ENCODE measurements around the gene LCLAT1. TPM values are rescaled to one million over a fixed set of nuclear protein-coding genes. Genes with fewer than 3 reads are reported as not detected.

The LCLAT1 gene
- total and polyA plus RNA-seq, 4 donors, result 2.3 to 22.3 (median 9.4) TPM

GRCh38 chr2:30626397-30626796, 179.4 kb downstream of the LCLAT1 start:
- DNase-seq (no peak), ATAC-seq (ENCODE audit: low FRiP score) (no peak)
- Histone ChIP-seq H3K4me3 (ENCODE audit: low read length in 2 of 2) (no peak overlapping the region), H3K4me1 (ENCODE audit: control insufficient read depth in 1 of 2, insufficient read depth in 2 of 2, low read length in 2 of 2) (peaks cover 0 to 3% of the 10 kb centered on the region in 2 donors), H3K9me3 (ENCODE audit: control insufficient read depth, low read length) (no peaks in the 10 kb centered on the region), H3K36me3 (ENCODE audit: control insufficient read depth in 1 of 2, insufficient read depth in 2 of 2, low read length in 1 of 2) (peaks cover 0 to 2% of the 10 kb centered on the region in 2 donors), H3K27ac (ENCODE audit: low read depth in 1 of 2, low read length in 2 of 2) (no peak overlapping the region), H3K27me3 (ENCODE audit: control insufficient read depth in 1 of 2, insufficient read depth in 2 of 2, low read length in 1 of 2) (no peaks in the 10 kb centered on the region)
- 41 to 65% methylated on average over 2 of the region's 2 CpGs for WGBS, 2 donors
- intact Hi-C loops (cut with DNase I), result no loop called here

- Histone ChIP-seq H3K27me3 (ENCODE audit: control insufficient read depth in 1 of 2, insufficient read depth in 2 of 2, low read length in 1 of 2) (no peaks in the 10 kb centered on the region), H3K27ac (ENCODE audit: low read depth in 1 of 2, low read length in 2 of 2) (no peak overlapping the region), H3K4me3 (ENCODE audit: low read length in 2 of 2) (no peak overlapping the region), H3K4me1 (ENCODE audit: control insufficient read depth in 1 of 2, insufficient read depth in 2 of 2, low read length in 2 of 2) (peaks cover 0 to 3% of the 10 kb centered on the region in 2 donors), H3K36me3 (ENCODE audit: control insufficient read depth in 1 of 2, insufficient read depth in 2 of 2, low read length in 1 of 2) (no peaks in the 10 kb centered on the region), H3K9me3 (ENCODE audit: control insufficient read depth, low read length) (no peaks in the 10 kb centered on the region)
- no peak for ATAC-seq (ENCODE audit: low FRiP score)
- intact Hi-C loops (cut with DNase I), result no loop called here
- no peak for DNase-seq
- 92 to 96% methylated on average over 8 of the region's 8 CpGs for WGBS, 2 donors
These were observed 180.1 kb downstream of the LCLAT1 start for GRCh38 chr2:30627151-30627550.

- Histone ChIP-seq H3K4me1 (ENCODE audit: control insufficient read depth in 1 of 2, insufficient read depth in 2 of 2, low read length in 2 of 2) (peaks cover 0 to 3% of the 10 kb centered on the region in 2 donors), H3K27ac (ENCODE audit: low read depth in 1 of 2, low read length in 2 of 2) (no peak overlapping the region), H3K9me3 (ENCODE audit: control insufficient read depth, low read length) (no peaks in the 10 kb centered on the region), H3K36me3 (ENCODE audit: control insufficient read depth in 1 of 2, insufficient read depth in 2 of 2, low read length in 1 of 2) (no peaks in the 10 kb centered on the region), H3K4me3 (ENCODE audit: low read length in 2 of 2) (no peak overlapping the region), H3K27me3 (ENCODE audit: control insufficient read depth in 1 of 2, insufficient read depth in 2 of 2, low read length in 1 of 2) (no peaks in the 10 kb centered on the region)
- intact Hi-C loops (cut with DNase I), result no loop called here
- no peak for DNase-seq
- no peak for ATAC-seq (ENCODE audit: low FRiP score)
- 93% methylated on average over 2 of the region's 2 CpGs for WGBS, 2 donors
These were observed 181.3 kb downstream of the LCLAT1 start for GRCh38 chr2:30628341-30628740.

- Histone ChIP-seq H3K9me3 (ENCODE audit: control insufficient read depth, low read length) (no peaks in the 10 kb centered on the region), H3K4me1 (ENCODE audit: control insufficient read depth in 1 of 2, insufficient read depth in 2 of 2, low read length in 2 of 2) (peaks cover 0 to 3% of the 10 kb centered on the region in 2 donors), H3K27me3 (ENCODE audit: control insufficient read depth in 1 of 2, insufficient read depth in 2 of 2, low read length in 1 of 2) (no peaks in the 10 kb centered on the region), H3K4me3 (ENCODE audit: low read length in 2 of 2) (no peak overlapping the region), H3K36me3 (ENCODE audit: control insufficient read depth in 1 of 2, insufficient read depth in 2 of 2, low read length in 1 of 2) (no peaks in the 10 kb centered on the region), H3K27ac (ENCODE audit: low read depth in 1 of 2, low read length in 2 of 2) (no peak overlapping the region)
- DNase-seq (no peak), ATAC-seq (ENCODE audit: low FRiP score) (no peak)
- intact Hi-C loops (cut with DNase I), result no loop called here
- WGBS, 2 donors, result 91 to 93% methylated on average over 6 of the region's 6 CpGs
These were observed 182.8 kb downstream of the LCLAT1 start for GRCh38 chr2:30629866-30630265.

GRCh38 chr2:30631051-30631671, 184.1 kb downstream of the LCLAT1 start:
- intact Hi-C loops (cut with DNase I), result no loop called here
- WGBS, 2 donors, result 4 to 51% methylated on average over 1 of the region's 1 CpG
- H3K9me3 ChIP-seq (ENCODE audit: control insufficient read depth, low read length), result no peaks in the 10 kb centered on the region
- no peak overlapping the region for H3K27ac ChIP-seq (ENCODE audit: low read depth in 1 of 2, low read length in 2 of 2)
- peaks cover 0 to 3% of the 10 kb centered on the region in 2 donors for H3K4me1 ChIP-seq (ENCODE audit: control insufficient read depth in 1 of 2, insufficient read depth in 2 of 2, low read length in 2 of 2)
- H3K27me3 ChIP-seq (ENCODE audit: control insufficient read depth in 1 of 2, insufficient read depth in 2 of 2, low read length in 1 of 2), result no peaks in the 10 kb centered on the region
- no peak for DNase-seq
- no peaks in the 10 kb centered on the region for H3K36me3 ChIP-seq (ENCODE audit: control insufficient read depth in 1 of 2, insufficient read depth in 2 of 2, low read length in 1 of 2)
- no peak overlapping the region for H3K4me3 ChIP-seq (ENCODE audit: low read length in 2 of 2)
- no peak for ATAC-seq (ENCODE audit: low FRiP score)

GRCh38 chr2:30633039-30633438, 186.0 kb downstream of the LCLAT1 start:
- Histone ChIP-seq H3K4me3 (ENCODE audit: low read length in 2 of 2) (no peak overlapping the region), H3K4me1 (ENCODE audit: control insufficient read depth in 1 of 2, insufficient read depth in 2 of 2, low read length in 2 of 2) (peaks cover 0 to 3% of the 10 kb centered on the region in 2 donors), H3K27me3 (ENCODE audit: control insufficient read depth in 1 of 2, insufficient read depth in 2 of 2, low read length in 1 of 2) (no peaks in the 10 kb centered on the region), H3K9me3 (ENCODE audit: control insufficient read depth, low read length) (no peaks in the 10 kb centered on the region), H3K36me3 (ENCODE audit: control insufficient read depth in 1 of 2, insufficient read depth in 2 of 2, low read length in 1 of 2) (no peaks in the 10 kb centered on the region), H3K27ac (ENCODE audit: low read depth in 1 of 2, low read length in 2 of 2) (no peak overlapping the region)
- no peak for DNase-seq
- ATAC-seq (ENCODE audit: low FRiP score), result no peak
- intact Hi-C loops (cut with DNase I), result no loop called here
- WGBS, 2 donors, result 89 to 92% methylated on average over 4 of the region's 4 CpGs

- no peak overlapping the region for H3K4me3 ChIP-seq (ENCODE audit: low read length in 2 of 2)
- H3K9me3 ChIP-seq (ENCODE audit: control insufficient read depth, low read length), result no peaks in the 10 kb centered on the region
- ATAC-seq (ENCODE audit: low FRiP score) (no peak), DNase-seq (no peak)
- peaks cover 0 to 1% of the 10 kb centered on the region in 2 donors for H3K36me3 ChIP-seq (ENCODE audit: control insufficient read depth in 1 of 2, insufficient read depth in 2 of 2, low read length in 1 of 2)
- H3K27ac ChIP-seq (ENCODE audit: low read depth in 1 of 2, low read length in 2 of 2), result no peak overlapping the region
- H3K4me1 ChIP-seq (ENCODE audit: control insufficient read depth in 1 of 2, insufficient read depth in 2 of 2, low read length in 2 of 2), result peaks cover 0 to 1% of the 10 kb centered on the region in 2 donors
- WGBS, 2 donors, result 89 to 91% methylated on average over 1 of the region's 1 CpG
- no peaks in the 10 kb centered on the region for H3K27me3 ChIP-seq (ENCODE audit: control insufficient read depth in 1 of 2, insufficient read depth in 2 of 2, low read length in 1 of 2)
- intact Hi-C loops (cut with DNase I), result no loop called here
These were observed 189.3 kb downstream of the LCLAT1 start for GRCh38 chr2:30636311-30636710.

GRCh38 chr2:30639836-30640235, 192.8 kb downstream of the LCLAT1 start:
- no peak overlapping the region for H3K27ac ChIP-seq (ENCODE audit: low read depth in 1 of 2, low read length in 2 of 2)
- DNase-seq (no peak), ATAC-seq (ENCODE audit: low FRiP score) (no peak)
- peaks cover 0 to 1% of the 10 kb centered on the region in 2 donors for H3K36me3 ChIP-seq (ENCODE audit: control insufficient read depth in 1 of 2, insufficient read depth in 2 of 2, low read length in 1 of 2)
- no peaks in the 10 kb centered on the region for H3K4me1 ChIP-seq (ENCODE audit: control insufficient read depth in 1 of 2, insufficient read depth in 2 of 2, low read length in 2 of 2)
- no peak overlapping the region for H3K4me3 ChIP-seq (ENCODE audit: low read length in 2 of 2)
- H3K27me3 ChIP-seq (ENCODE audit: control insufficient read depth in 1 of 2, insufficient read depth in 2 of 2, low read length in 1 of 2), result no peaks in the 10 kb centered on the region
- intact Hi-C loops (cut with DNase I), result no loop called here
- no peaks in the 10 kb centered on the region for H3K9me3 ChIP-seq (ENCODE audit: control insufficient read depth, low read length)
- 94 to 95% methylated on average over 5 of the region's 5 CpGs for WGBS, 2 donors

- Histone ChIP-seq H3K4me3 (ENCODE audit: low read length in 2 of 2) (no peak overlapping the region), H3K27ac (ENCODE audit: low read depth in 1 of 2, low read length in 2 of 2) (no peak overlapping the region), H3K9me3 (ENCODE audit: control insufficient read depth, low read length) (peaks cover 1% of the 10 kb centered on the region), H3K36me3 (ENCODE audit: control insufficient read depth in 1 of 2, insufficient read depth in 2 of 2, low read length in 1 of 2) (peaks cover 0 to 1% of the 10 kb centered on the region in 2 donors), H3K4me1 (ENCODE audit: control insufficient read depth in 1 of 2, insufficient read depth in 2 of 2, low read length in 2 of 2) (no peaks in the 10 kb centered on the region), H3K27me3 (ENCODE audit: control insufficient read depth in 1 of 2, insufficient read depth in 2 of 2, low read length in 1 of 2) (no peaks in the 10 kb centered on the region)
- WGBS, 2 donors, result 54 to 56% methylated on average over 3 of the region's 3 CpGs
- ATAC-seq (ENCODE audit: low FRiP score) (no peak), DNase-seq (no peak)
- intact Hi-C loops (cut with DNase I), result no loop called here
These were observed 194.8 kb downstream of the LCLAT1 start for GRCh38 chr2:30641765-30642345.

Data from aorta (tissue), 5 donors.